Panc1 (cell line): Measurements from ENCODE around the gene MAML3.

Experiments
- CTCF ChIP-seq: fragments of 450-650 bp; IDR thresholded peaks from 2 replicates; pipeline ENCODE4 v1.5.1; 2017; ENCODE audit warnings: mild to moderate bottlenecking
- POLR2AphosphoS5 ChIP-seq: IDR thresholded peaks from 2 replicates; pipeline ENCODE4 v1.6.1; 2012; ENCODE audit warnings: mild to moderate bottlenecking, low read depth, low read length, moderate library complexity
- REST ChIP-seq, 2 experiments: IDR thresholded peaks; 2 replicates each; pipeline ENCODE4 v1.6.1; 2011 to 2012; ENCODE audit warnings: low read depth in 2 of 2, control low read depth in 1 of 2, low read length in 1 of 2, mild to moderate bottlenecking in 1 of 2, moderate library complexity in 1 of 2; ENCODE audit not compliant: insufficient read depth in 1 of 2
- SIN3A ChIP-seq: IDR thresholded peaks from 2 replicates; pipeline ENCODE4 v1.6.1; 2012; ENCODE audit warnings: low read depth, mild to moderate bottlenecking, low read length, moderate library complexity, borderline replicate concordance; ENCODE audit not compliant: insufficient read depth
- TCF7L2 ChIP-seq: IDR thresholded peaks from 2 replicates; pipeline ENCODE4 v1.6.1; 2011; ENCODE audit warnings: mild to moderate bottlenecking, low read depth, low read length, inconsistent platforms

GRCh38 chr4:139844459-139845036 lies 309.4 kb downstream of the MAML3 start:
- TF ChIP-seq CTCF: no peak
- no peak for TF ChIP-seq REST (IDR thresholded peaks at IDR 0.05; ENCODE audit: insufficient read depth in 1 of 2, low read depth in 2 of 2, low read length in 1 of 2)
- TF ChIP-seq POLR2AphosphoS5: no peak
- TF ChIP-seq TCF7L2: no peak
- no peak for TF ChIP-seq SIN3A
